Measurements from ENCODE around the gene SYT7. TPM values are rescaled to one million over a fixed set of nuclear protein-coding genes. Genes with fewer than 3 reads are reported as not detected.
A peak's percentile ranks its signal among the peaks of the same experiment; 100 is the strongest.

Gene SYT7
- total RNA-seq, 1 donor from 2014 or later = under 0.01 TPM

- no peak for DNase-seq (ENCODE audit: low read depth, low spot score)
Measured at GRCh38 chr11:61580271-61580888, 496 bp downstream of the SYT7 start.

GRCh38 chr11:61579676-61580270, 1.1 kb downstream of the SYT7 start:
- no peak for DNase-seq (ENCODE audit: low read depth, low spot score)

GRCh38 chr11:61578819-61579675, 1.8 kb downstream of the SYT7 start:
- DNase-seq (ENCODE audit: low read depth, low spot score) = no peak

GRCh38 chr11:61577383-61578118, 3.3 kb downstream of the SYT7 start:
- no peak for DNase-seq (ENCODE audit: low read depth, low spot score)

GRCh38 chr11:61575886-61576861, 4.7 kb downstream of the SYT7 start:
- no peak for DNase-seq (ENCODE audit: low read depth, low spot score)

- no peak for DNase-seq (ENCODE audit: low read depth, low spot score)
Measured at GRCh38 chr11:61574611-61575010, 6.3 kb downstream of the SYT7 start.

GRCh38 chr11:61572913-61573312, 8.0 kb downstream of the SYT7 start:
- DNase-seq (ENCODE audit: low read depth, low spot score) = no peak

- no peak for DNase-seq (ENCODE audit: low read depth, low spot score)
Measured at GRCh38 chr11:61571869-61572268, 9.0 kb downstream of the SYT7 start.

- DNase-seq (ENCODE audit: low read depth, low spot score) = no peak
Measured at GRCh38 chr11:61571337-61571736, 9.5 kb downstream of the SYT7 start.

GRCh38 chr11:61569701-61570100, 11.2 kb downstream of the SYT7 start:
- DNase-seq (ENCODE audit: low read depth, low spot score) = no peak

GRCh38 chr11:61569018-61569417, 11.9 kb downstream of the SYT7 start:
- no peak for DNase-seq (ENCODE audit: low read depth, low spot score)

GRCh38 chr11:61567286-61568061, 13.4 kb downstream of the SYT7 start:
- DNase-seq (ENCODE audit: low read depth, low spot score) = peak; percentile 19

GRCh38 chr11:61564936-61565696, 15.8 kb downstream of the SYT7 start:
- no peak for DNase-seq (ENCODE audit: low read depth, low spot score)

GRCh38 chr11:61560751-61561150, 20.1 kb downstream of the SYT7 start:
- DNase-seq (ENCODE audit: low read depth, low spot score) = no peak

GRCh38 chr11:61556621-61557020, 24.3 kb downstream of the SYT7 start:
- no peak for DNase-seq (ENCODE audit: low read depth, low spot score)

- DNase-seq (ENCODE audit: low read depth, low spot score) = no peak
Measured at GRCh38 chr11:61555978-61556377, 24.9 kb downstream of the SYT7 start.

- no peak for DNase-seq (ENCODE audit: low read depth, low spot score)
Measured at GRCh38 chr11:61555051-61555969, 25.6 kb downstream of the SYT7 start.
